RWPE2 (cell line): ENCODE results near the gene MAP7.
A peak's percentile ranks its signal among the peaks of the same experiment; 100 is the strongest.
"Not testable (repeated sequence)": the region's sequence is repeated elsewhere in the genome, so short reads cannot be mapped to it uniquely, and the experiment has no call there.

ENCODE experiments used
- ATAC-seq: fragments of 200-7000 bp; cut with Tn5 transposase; 3 replicates; pipeline ENCODE4 v1.9.1; 2021; ENCODE audit warnings: low read depth
- DNase-seq: peaks from one replicate; pipeline ENCODE4 v3.0.0-alpha.2; 2020; ENCODE audit warnings: low spot score
- H3K27ac ChIP-seq: fragments of 450-650 bp; 2 replicates; pipeline ENCODE4 v1.5.1; 2017; ENCODE audit warnings: mild to moderate bottlenecking; ENCODE audit not compliant: poor library complexity, severe bottlenecking
- H3K27me3 ChIP-seq: fragments of 250-450 bp; sonication (Bioruptor Pico); 2 replicates; pipeline ENCODE4 v1.5.1; 2021; ENCODE audit warnings: mild to moderate bottlenecking, moderate library complexity; ENCODE audit not compliant: insufficient read depth, poor library complexity, severe bottlenecking
- H3K36me3 ChIP-seq: fragments of 250-450 bp; sonication (Bioruptor Pico); 2 replicates; pipeline ENCODE4 v1.5.1; 2020; ENCODE audit warnings: low read depth, mild to moderate bottlenecking, moderate library complexity
- H3K4me1 ChIP-seq: fragments of 250-450 bp; sonication (Bioruptor Pico); 2 replicates; pipeline ENCODE4 v1.5.1; 2021; ENCODE audit warnings: mild to moderate bottlenecking, moderate library complexity; ENCODE audit not compliant: insufficient read depth, poor library complexity, severe bottlenecking
- H3K4me3 ChIP-seq: fragments of 250-450 bp; sonication (Bioruptor Pico); 2 replicates; pipeline ENCODE4 v1.5.1; 2021; ENCODE audit warnings: mild to moderate bottlenecking, moderate library complexity; ENCODE audit not compliant: severe bottlenecking
- H3K9me3 ChIP-seq: fragments of 250-450 bp; sonication (Bioruptor Pico); 2 replicates; pipeline ENCODE4 v1.5.1; 2021; ENCODE audit warnings: mild to moderate bottlenecking, moderate library complexity; ENCODE audit not compliant: severe bottlenecking
- TF ChIP-seq, protein P1 (sequence below): fragments of 450-650 bp; IDR thresholded peaks from one replicate; pipeline ENCODE4 v1.5.1; 2017; ENCODE audit warnings: mild to moderate bottlenecking, moderate library complexity; ENCODE audit not compliant: poor library complexity, severe bottlenecking

Gene MAP7

GRCh38 chr6:136486357-136486756, 63.9 kb downstream of the MAP7 start:
- no peak for ATAC-seq
- Histone ChIP-seq H3K9me3 (no peaks in the 10 kb centered on the region), H3K27ac (no peak overlapping the region), H3K36me3 (no peaks in the 10 kb centered on the region), H3K27me3 (no peaks in the 10 kb centered on the region), H3K4me3 (no peak overlapping the region), H3K4me1 (peaks cover 31% of the 10 kb centered on the region)
- no peak for DNase-seq
- TF ChIP-seq, protein P1, sequence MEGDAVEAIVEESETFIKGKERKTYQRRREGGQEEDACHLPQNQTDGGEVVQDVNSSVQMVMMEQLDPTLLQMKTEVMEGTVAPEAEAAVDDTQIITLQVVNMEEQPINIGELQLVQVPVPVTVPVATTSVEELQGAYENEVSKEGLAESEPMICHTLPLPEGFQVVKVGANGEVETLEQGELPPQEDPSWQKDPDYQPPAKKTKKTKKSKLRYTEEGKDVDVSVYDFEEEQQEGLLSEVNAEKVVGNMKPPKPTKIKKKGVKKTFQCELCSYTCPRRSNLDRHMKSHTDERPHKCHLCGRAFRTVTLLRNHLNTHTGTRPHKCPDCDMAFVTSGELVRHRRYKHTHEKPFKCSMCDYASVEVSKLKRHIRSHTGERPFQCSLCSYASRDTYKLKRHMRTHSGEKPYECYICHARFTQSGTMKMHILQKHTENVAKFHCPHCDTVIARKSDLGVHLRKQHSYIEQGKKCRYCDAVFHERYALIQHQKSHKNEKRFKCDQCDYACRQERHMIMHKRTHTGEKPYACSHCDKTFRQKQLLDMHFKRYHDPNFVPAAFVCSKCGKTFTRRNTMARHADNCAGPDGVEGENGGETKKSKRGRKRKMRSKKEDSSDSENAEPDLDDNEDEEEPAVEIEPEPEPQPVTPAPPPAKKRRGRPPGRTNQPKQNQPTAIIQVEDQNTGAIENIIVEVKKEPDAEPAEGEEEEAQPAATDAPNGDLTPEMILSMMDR: no peak

GRCh38 chr6:136483906-136484305, 66.3 kb downstream of the MAP7 start:
- no peak for DNase-seq
- Histone ChIP-seq H3K4me1 (peaks cover 23% of the 10 kb centered on the region), H3K9me3 (no peaks in the 10 kb centered on the region), H3K36me3 (no peaks in the 10 kb centered on the region), H3K27me3 (no peaks in the 10 kb centered on the region), H3K4me3 (no peak overlapping the region), H3K27ac (peak overlapping the region; percentile 15)
- TF ChIP-seq, protein P1: no peak
- no peak for ATAC-seq

GRCh38 chr6:136483005-136483404, 67.2 kb downstream of the MAP7 start:
- DNase-seq, H3K4me3 ChIP-seq, H3K36me3 ChIP-seq, H3K9me3 ChIP-seq, ATAC-seq, H3K27ac ChIP-seq, H3K27me3 ChIP-seq: not testable (repeated sequence)
- H3K4me1 ChIP-seq: peaks cover 17% of the 10 kb centered on the region

DNA sequence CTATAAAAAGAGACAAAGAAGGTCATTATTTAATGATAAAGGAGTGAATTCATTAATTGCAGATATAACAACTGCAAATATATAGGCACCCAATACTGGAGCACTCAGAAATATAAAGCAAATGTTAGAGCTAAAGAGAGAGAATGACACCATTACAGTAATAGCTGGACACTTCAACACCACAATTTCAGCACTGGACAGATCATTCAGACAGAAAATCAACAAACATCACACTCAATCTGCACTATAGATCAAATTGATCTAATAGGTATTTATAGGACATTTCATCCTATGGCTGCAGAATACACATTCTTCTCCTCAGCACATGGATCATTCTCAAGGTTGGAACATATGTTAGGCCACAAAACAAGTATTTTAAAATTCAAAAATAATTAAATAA, 72.7 kb downstream of the MAP7 start:
- Histone ChIP-seq H3K4me1 (no peaks in the 10 kb centered on the region), H3K9me3 (no peaks in the 10 kb centered on the region), H3K27me3 (no peaks in the 10 kb centered on the region), H3K27ac (no peak overlapping the region), H3K36me3 (no peaks in the 10 kb centered on the region), H3K4me3 (no peak overlapping the region)
- DNase-seq: no peak
- ATAC-seq: no peak
- TF ChIP-seq, protein P1: no peak

DNA sequence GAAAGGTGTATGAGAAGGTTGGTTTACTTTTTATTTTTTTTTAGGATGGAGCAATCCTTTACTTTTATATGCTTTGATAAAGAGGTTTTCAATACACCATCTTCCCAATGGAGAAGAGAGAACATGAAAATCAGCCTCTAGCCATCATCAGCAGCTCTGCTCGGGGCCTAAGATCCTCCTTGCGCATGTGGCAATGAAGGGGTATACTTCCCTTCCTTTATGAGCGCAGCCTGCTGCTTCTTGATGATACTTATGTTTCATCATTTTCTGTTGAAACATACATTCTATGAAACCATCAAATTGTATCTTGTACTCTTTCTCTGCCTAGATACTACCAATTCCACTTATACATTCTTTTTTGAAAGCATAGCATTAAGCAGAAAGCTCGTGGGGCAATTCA, 74.5 kb downstream of the MAP7 start:
- H3K36me3 ChIP-seq: no peaks in the 10 kb centered on the region
- no peak overlapping the region for H3K27ac ChIP-seq
- no peaks in the 10 kb centered on the region for H3K27me3 ChIP-seq
- no peak overlapping the region for H3K4me3 ChIP-seq
- no peaks in the 10 kb centered on the region for H3K4me1 ChIP-seq
- DNase-seq (no peak), ATAC-seq (no peak)
- TF ChIP-seq, protein P1: no peak
- H3K9me3 ChIP-seq: no peaks in the 10 kb centered on the region
